Posterior vena cava (tissue), 2 donors: ENCODE data around the gene RPSA. TPM values are rescaled to one million over a fixed set of nuclear protein-coding genes. Genes with fewer than 3 reads are reported as not detected.
A peak's percentile ranks its signal among the peaks of the same experiment; 100 is the strongest.
"Not testable (repeated sequence)": the region's sequence is repeated elsewhere in the genome, so short reads cannot be mapped to it uniquely, and the experiment has no call there.

Experiments
- DNase-seq: peaks from one replicate; pipeline ENCODE4 v3.0.0-alpha.2; 2020; ENCODE audit warnings: low spot score
- intact Hi-C, 2 donors: fragments of 100-400 bp; cut with DNase I; formaldehyde crosslinking; loops; one replicate each; pipeline versions ENCODE4 v1.14.1 to v1.14.2; 2022 to 2023
- long read RNA-seq, 2 donors: library from polyadenylated mRNA; unstranded; transcript quantifications; one replicate each; pipeline ENCODE4 v2.0.0, GENCODE V29; 2020 to 2021
- total RNA-seq, 2 donors: library from RNA; stranded (reverse); fragmentation: NEBNext Ultra II Directional; extraction: Animal tissue kit (Norgen Biotek cat#: 25700); gene quantifications; one replicate each; pipeline ENCODE4 v1.2.1, GENCODE V29; 2021
- donor health status: DM: yes; HTN: yes; CAD: no.
- donor health status: DM: yes; HTN: yes; CAD: no.

RPSA gene
- 100 to 1,000 TPM; 674 to 783 TPM for total RNA-seq
- long read RNA-seq, donor 1, transcript RPSA-201 (7 exons, 1,171 nt) = major isoform, 7 of 9 reads
- long read RNA-seq, donor 1, partial matches to known transcripts = 0 of 9 reads
- long read RNA-seq, donor 1, other reads (novel, unspliced or antisense) = 2 of 9 reads
- long read RNA-seq, donor 2, transcript RPSA-201 (7 exons, 1,171 nt) = major isoform, 1,375 of 1,463 reads
- long read RNA-seq, donor 2, partial matches to known transcripts = 22 of 1,463 reads
- long read RNA-seq, donor 2, other reads (novel, unspliced or antisense) = 64 of 1,463 reads

- DNase-seq = peak; percentile 97
- intact Hi-C loops = no loop called here
Measured at GRCh38 chr3:39406368-39407258, at the start of gene RPSA. RPSA (plus strand) TSS chr3:39406720; CDS start chr3:39407654, 934 bp downstream.

GRCh38 chr3:39358333-39358732 is 48.2 kb upstream of the RPSA start:
- DNase-seq = no peak
- intact Hi-C loops = no loop called here

- intact Hi-C loops = no loop called here
- no peak for DNase-seq
Measured at GRCh38 chr3:39361252-39361927, 45.1 kb upstream of the RPSA start.

GRCh38 chr3:39362192-39362591 is 44.3 kb upstream of the RPSA start:
- no peak for DNase-seq
- intact Hi-C loops = no loop called here

- no peak for DNase-seq
- intact Hi-C loops = no loop called here
Measured at GRCh38 chr3:39362812-39363211, 43.7 kb upstream of the RPSA start.

GRCh38 chr3:39370450-39370849 is 36.1 kb upstream of the RPSA start:
- DNase-seq, intact Hi-C loops: not testable (repeated sequence)

DNA sequence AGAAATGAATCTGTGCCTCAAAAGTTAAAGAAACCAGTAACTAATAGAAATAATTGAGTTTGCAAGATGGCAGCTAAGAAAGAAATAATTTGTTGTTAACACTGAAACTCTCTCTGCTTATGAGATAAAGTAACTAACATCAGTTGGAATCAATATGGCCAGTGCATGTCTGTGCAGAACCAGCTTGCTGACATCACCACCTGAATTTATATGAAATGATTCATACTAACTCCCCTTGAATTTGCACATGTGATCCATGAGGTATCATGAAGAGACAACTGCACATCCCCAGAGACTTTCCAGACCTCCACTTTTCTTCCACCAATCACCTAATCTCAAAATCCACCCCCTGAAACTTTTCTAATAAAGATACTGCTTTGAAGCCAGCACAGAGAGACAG is 33.7 kb upstream of the RPSA start:
- intact Hi-C loops = no loop called here
- DNase-seq = no peak

DNA sequence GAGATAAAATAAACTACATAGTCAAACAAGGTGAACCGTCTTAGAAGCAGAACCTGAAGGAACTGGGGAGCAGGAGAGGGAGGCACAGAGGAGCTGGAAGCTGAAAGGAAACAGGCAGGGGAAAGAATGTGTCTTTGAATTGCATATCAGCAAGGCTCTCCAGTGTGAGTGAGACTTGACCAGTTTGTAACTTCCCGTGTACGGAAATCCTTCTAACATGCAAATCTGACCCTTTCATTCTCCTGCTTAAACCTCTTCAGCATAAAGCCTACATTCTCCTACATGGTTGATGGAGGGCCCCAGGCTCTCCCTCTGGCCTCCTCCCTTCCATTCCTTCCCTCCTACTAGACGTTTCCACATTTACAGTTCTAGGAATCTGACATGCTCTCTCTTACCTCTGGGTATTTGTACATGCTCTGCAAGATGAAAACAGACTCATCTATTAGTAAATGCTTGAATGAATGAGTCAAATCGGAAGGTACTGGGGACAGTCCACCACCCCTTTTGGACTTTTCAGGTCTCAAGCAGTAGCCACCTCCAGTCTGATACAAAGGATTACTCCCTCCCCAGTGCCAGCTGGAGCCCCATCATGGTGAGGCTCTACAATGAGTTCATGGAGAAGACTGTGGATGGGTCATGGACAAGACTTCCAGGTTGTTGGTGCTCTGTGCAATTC is 29.4 kb upstream of the RPSA start:
- no peak for DNase-seq
- intact Hi-C loops = no loop called here

GRCh38 chr3:39378088-39378487 is 28.4 kb upstream of the RPSA start:
- no peak for DNase-seq
- intact Hi-C loops = no loop called here

GRCh38 chr3:39378957-39379777 is 27.4 kb upstream of the RPSA start:
- intact Hi-C loops = no loop called here
- DNase-seq = no peak

- intact Hi-C loops = loop anchor here (10.0 kb wide), 2 partner anchors 175 to 1275 kb away; no protein-coding TSS in a partner anchor
- no peak for DNase-seq
Measured at GRCh38 chr3:39379778-39380155, 26.8 kb upstream of the RPSA start.

DNA sequence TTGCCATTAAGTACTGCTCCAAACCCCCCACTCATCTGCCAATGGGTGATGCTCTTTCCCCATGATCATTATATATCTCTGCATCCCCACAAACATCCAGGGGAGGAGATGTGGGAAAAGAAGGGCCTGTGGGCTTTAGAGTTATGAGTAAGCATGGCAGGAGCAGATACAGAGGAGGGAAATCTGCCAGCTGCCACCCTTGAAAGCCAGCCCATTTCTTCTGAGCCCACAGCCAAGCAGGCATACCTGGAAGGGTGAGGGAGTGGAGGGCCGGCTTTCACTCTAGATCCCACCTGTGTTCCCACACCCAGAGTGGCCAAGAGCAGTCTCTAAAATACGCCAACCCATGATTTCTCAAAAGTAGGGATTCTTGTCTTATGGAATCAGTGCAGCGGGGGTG is 25.1 kb upstream of the RPSA start:
- intact Hi-C loops = loop anchor here (10.0 kb wide), 2 partner anchors 177 to 1277 kb away; no protein-coding TSS in a partner anchor
- no peak for DNase-seq

DNA sequence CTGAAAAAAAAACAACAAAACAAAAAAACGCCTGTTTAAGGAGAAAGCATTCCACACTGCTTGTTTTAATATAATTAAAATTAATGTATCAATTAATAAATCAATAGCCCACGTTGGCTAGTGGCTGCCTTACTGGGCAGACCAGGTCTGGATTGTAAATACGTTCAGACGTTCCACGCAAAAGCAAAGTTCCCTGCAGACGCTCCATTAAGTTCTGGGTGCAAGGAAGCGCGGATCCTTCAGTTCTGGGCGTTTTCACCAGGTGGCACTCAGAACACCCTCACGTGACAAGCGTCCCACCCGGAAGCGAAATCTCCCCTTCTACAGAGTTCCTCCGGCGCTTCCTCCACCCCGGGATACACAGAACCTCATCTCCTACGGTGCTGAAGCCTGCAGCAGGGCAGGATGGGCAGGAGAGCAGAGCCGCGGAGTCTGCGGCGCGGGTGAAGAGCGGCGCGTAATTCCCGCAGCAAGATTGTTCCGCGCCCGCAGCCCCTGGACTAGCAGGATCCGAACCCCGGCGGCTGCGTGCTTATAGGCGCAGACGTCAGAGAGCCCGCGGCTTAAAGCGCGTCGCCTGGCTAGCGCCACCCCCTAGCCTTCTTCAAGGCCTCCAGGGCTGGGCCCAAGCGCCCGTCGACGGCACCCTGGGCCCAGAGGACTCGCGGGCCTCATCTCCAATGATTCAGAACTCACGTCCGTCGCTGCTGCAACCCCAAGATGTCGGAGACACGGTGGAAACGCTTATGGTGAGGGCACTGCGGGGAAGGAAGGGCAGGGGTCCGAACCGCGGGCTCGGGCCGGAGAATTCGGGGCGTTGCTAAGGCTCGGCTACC is 23.3 kb upstream of the RPSA start, which contains the start of gene SLC25A38:
TSS of gene SLC25A38 (plus strand) at position 326 of the 836 bp plus-strand sequence. CDS start at position 681, 355 bp downstream.
- intact Hi-C loops = loop anchor here (10.0 kb wide), 2 partner anchors 178 to 1278 kb away; no protein-coding TSS in a partner anchor

DNA sequence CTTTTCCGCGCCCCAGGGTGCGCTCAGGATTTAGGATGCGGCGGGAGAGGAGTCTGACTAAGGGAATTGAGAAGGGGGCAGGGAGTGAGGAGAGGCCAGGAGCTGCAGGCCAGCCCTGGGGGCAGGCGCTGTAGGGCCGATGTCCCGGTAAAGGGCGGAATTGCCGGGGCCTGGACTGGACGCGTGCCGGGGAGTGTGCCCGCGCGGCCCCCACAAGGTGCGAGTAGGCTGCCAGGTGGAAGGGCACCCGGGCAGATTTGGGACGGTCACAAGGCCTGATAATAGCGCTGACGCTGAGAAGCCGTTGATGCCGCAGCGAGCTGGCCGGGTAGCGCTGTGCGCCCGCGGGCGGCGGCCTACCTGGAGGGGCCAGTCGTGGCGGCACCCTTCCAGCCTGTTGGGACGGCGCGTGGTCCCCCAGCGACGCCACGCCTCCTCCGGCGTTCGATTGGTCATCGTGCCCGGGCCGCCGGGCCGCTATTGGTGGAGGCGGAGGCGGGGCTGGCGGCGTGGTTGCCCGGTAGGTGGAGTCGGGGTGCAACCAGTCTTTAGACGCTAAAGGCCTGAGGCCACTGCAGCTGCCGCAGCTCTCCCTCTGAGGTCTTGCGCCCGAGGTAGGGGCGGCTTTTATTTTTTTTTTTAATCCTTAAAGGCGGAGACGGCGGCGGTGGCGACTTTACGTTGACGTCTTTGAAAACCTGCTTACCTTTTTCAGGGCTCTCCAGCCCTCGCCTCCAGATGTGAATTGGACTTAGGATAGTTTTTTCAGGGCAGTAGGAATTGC is 22.4 kb upstream of the RPSA start:
- peak; percentile 99 for DNase-seq
- intact Hi-C loops = loop anchor here (10.0 kb wide), 2 partner anchors 179 to 1279 kb away; no protein-coding TSS in a partner anchor

More for the DNA sequence above, 23.3 kb upstream of the RPSA start, which contains the start of gene SLC25A38:
- DNase-seq = peak; percentile 92

DNA sequence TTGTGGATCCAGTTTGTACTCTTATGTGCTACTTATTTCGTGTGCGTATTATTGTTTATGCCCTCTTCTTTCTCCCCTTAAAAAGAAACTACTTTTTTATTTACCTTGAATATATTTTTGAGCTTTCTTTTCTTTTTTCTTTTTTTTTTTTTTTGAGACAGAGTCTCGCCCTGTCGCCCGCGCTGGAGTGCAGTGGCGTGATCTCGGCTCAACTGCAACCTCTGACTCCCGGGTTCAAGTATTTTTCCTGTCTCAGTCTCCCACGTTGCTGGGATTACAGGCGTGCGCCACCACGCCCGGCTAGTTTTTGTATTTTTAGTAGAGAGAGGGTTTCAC is 21.9 kb upstream of the RPSA start:
- no peak for DNase-seq
- intact Hi-C loops = loop anchor here (10.0 kb wide), 2 partner anchors 180 to 1280 kb away; no protein-coding TSS in a partner anchor

DNA sequence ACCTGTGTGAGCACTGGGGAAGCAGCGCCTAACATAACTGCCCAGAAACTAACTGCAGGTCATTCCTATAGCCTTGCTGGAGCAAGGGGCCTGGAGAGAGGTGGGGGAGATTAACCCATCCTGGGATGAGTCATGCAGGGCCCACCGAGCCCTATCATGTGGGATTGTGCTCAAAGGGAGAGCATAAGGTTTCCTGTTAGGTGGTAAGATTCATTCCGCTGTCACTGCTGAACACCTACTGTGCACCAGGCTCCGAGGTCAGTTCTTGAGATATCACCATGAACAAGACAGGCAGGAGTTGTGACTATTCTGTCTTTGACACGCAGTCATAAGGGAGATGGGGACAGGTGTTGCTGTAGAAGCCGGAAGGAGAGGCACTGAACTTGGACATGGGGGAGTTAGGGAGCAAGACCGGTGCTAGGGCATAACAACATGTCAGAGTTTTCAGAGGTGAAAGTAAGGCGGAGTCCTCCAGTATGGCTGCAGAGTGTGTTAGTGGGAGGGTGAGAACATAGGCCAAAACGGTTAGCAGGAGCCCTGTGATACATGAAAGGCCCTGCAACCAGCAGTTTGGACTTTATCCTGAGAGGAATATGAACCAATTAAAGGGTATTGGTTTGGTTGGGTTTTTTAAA is 20.9 kb upstream of the RPSA start:
- DNase-seq = no peak
- intact Hi-C loops = loop anchor here (10.0 kb wide), 2 partner anchors 181 to 1281 kb away; no protein-coding TSS in a partner anchor
